ENCODE measurements around the gene C8A.

DNA sequence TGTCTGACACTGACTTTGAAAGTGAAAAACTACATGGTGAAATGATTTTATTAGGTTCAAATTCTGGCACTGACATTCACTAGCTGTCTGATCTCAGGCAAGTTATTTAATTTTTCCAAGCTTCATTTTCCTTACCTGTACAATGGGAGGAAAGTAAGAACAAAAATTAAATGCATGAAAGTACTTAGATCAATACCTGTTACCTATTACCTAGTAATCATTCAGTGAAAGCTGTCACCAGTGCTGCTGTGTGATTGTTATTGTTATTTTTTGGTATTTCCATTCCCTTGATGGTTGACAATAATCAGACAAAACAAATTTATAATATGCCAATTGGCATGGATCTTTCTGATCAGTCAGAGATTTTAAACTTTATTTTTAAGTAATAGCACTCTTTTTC is 1.6 kb downstream of the C8A start:
- TF ChIP-seq, protein P1, sequence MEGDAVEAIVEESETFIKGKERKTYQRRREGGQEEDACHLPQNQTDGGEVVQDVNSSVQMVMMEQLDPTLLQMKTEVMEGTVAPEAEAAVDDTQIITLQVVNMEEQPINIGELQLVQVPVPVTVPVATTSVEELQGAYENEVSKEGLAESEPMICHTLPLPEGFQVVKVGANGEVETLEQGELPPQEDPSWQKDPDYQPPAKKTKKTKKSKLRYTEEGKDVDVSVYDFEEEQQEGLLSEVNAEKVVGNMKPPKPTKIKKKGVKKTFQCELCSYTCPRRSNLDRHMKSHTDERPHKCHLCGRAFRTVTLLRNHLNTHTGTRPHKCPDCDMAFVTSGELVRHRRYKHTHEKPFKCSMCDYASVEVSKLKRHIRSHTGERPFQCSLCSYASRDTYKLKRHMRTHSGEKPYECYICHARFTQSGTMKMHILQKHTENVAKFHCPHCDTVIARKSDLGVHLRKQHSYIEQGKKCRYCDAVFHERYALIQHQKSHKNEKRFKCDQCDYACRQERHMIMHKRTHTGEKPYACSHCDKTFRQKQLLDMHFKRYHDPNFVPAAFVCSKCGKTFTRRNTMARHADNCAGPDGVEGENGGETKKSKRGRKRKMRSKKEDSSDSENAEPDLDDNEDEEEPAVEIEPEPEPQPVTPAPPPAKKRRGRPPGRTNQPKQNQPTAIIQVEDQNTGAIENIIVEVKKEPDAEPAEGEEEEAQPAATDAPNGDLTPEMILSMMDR (IDR thresholded peaks at IDR 0.05; ENCODE audit: insufficient read depth, low read length) = no peak
- TF ChIP-seq POLR2AphosphoS5 (IDR thresholded peaks at IDR 0.05; ENCODE audit: low read depth) = no peak
